Ishikawa (cell line): ENCODE results near the gene HBS1L.

ENCODE experiments used
- CREB1 ChIP-seq: IDR thresholded peaks from 2 replicates; pipeline ENCODE4 v1.6.1; 2012; ENCODE audit warnings: low read depth
- EGR1 ChIP-seq: IDR thresholded peaks from 2 replicates; pipeline ENCODE4 v1.6.1; 2012
- EP300 ChIP-seq: IDR thresholded peaks from 2 replicates; pipeline ENCODE4 v1.6.1; 2012; ENCODE audit warnings: borderline replicate concordance
- FOXM1 ChIP-seq: IDR thresholded peaks from 2 replicates; pipeline ENCODE4 v1.6.1; 2012; ENCODE audit warnings: low read depth, borderline replicate concordance
- NFIC ChIP-seq: IDR thresholded peaks from 2 replicates; pipeline ENCODE4 v1.6.1; 2012
- RAD21 ChIP-seq: IDR thresholded peaks from 2 replicates; pipeline ENCODE4 v1.6.1; 2012; ENCODE audit warnings: low read depth
- TAF1 ChIP-seq: IDR thresholded peaks from 2 replicates; pipeline ENCODE4 v1.6.1; 2012; ENCODE audit warnings: low read depth, mild to moderate bottlenecking
- TCF12 ChIP-seq: IDR thresholded peaks from 2 replicates; pipeline ENCODE4 v1.6.1; 2012; ENCODE audit warnings: low read depth
- YY1 ChIP-seq: IDR thresholded peaks from 2 replicates; pipeline ENCODE4 v1.6.1; 2012; ENCODE audit warnings: low read depth
- TF ChIP-seq, protein P1 (sequence below): IDR thresholded peaks from 2 replicates; pipeline ENCODE4 v1.6.1; 2012
- TF ChIP-seq, protein P2 (sequence below): IDR thresholded peaks from 2 replicates; pipeline ENCODE4 v1.6.1; 2012; ENCODE audit warnings: low read depth, mild to moderate bottlenecking

DNA sequence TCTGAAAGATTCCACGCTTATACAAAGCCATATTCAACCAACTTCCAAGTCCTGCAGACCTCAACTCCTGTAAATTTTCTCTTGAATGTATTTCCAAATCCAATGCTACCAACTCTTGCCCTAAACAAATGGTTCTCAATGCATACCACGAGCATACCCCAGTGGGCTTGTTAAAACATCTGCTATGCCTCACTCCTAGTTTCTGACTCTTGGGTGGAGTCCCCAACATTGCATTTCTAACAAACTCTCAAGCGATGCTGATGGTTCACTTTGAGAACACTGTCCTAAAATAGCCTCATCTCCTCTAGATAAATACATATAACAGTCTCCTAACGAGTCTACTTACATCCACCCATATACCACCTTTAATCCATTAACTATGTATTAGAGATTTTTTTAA lies 7.3 kb downstream of the HBS1L start:
- TF ChIP-seq CREB1 (no peak), TAF1 (no peak), YY1 (no peak), RAD21 (no peak), EP300 (no peak), EGR1 (no peak), FOXM1 (no peak), NFIC (no peak), TCF12 (no peak)
- TF ChIP-seq, protein P1, sequence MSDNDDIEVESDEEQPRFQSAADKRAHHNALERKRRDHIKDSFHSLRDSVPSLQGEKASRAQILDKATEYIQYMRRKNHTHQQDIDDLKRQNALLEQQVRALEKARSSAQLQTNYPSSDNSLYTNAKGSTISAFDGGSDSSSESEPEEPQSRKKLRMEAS: no peak
- TF ChIP-seq, protein P2, sequence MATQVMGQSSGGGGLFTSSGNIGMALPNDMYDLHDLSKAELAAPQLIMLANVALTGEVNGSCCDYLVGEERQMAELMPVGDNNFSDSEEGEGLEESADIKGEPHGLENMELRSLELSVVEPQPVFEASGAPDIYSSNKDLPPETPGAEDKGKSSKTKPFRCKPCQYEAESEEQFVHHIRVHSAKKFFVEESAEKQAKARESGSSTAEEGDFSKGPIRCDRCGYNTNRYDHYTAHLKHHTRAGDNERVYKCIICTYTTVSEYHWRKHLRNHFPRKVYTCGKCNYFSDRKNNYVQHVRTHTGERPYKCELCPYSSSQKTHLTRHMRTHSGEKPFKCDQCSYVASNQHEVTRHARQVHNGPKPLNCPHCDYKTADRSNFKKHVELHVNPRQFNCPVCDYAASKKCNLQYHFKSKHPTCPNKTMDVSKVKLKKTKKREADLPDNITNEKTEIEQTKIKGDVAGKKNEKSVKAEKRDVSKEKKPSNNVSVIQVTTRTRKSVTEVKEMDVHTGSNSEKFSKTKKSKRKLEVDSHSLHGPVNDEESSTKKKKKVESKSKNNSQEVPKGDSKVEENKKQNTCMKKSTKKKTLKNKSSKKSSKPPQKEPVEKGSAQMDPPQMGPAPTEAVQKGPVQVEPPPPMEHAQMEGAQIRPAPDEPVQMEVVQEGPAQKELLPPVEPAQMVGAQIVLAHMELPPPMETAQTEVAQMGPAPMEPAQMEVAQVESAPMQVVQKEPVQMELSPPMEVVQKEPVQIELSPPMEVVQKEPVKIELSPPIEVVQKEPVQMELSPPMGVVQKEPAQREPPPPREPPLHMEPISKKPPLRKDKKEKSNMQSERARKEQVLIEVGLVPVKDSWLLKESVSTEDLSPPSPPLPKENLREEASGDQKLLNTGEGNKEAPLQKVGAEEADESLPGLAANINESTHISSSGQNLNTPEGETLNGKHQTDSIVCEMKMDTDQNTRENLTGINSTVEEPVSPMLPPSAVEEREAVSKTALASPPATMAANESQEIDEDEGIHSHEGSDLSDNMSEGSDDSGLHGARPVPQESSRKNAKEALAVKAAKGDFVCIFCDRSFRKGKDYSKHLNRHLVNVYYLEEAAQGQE: no peak
